T-helper 2 cell (primary cell): ENCODE measurements around the gene PDHX.
"Not testable (repeated sequence)": the region's sequence is repeated elsewhere in the genome, so short reads cannot be mapped to it uniquely, and the experiment has no call there.

Source experiments
- DNase-seq, 5 experiments: peaks; one replicate each; pipeline versions ENCODE4 v3.0.0 to v3.0.0-alpha.2; 2012 to 2022
- total RNA-seq, 2 donors: gene quantifications; one replicate each; lab custom pipeline; 2026; lab: John Stamatoyannopoulos, UW

PDHX gene
- total RNA-seq: 13.4 to 24.3 reads per million in 2 donors

- DNase-seq: peak; percentile 81 to 99 (median 97)
These were observed at the start of gene PDHX, which contains the start of gene APIP for GRCh38 chr11:34916015-34916842. Gene PDHX, plus strand, starts transcription at chr11:34916618. Its CDS starts 38 bp downstream, at chr11:34916656. Gene APIP, minus strand, starts transcription at chr11:34916379. Its CDS starts 95 bp downstream, at chr11:34916284.

- no peak for DNase-seq
These were observed 47.0 kb upstream of the PDHX start for GRCh38 chr11:34869425-34869824.

GRCh38 chr11:34870548-34871196 lies 45.7 kb upstream of the PDHX start:
- no peak for DNase-seq

GRCh38 chr11:34874202-34874601 lies 42.2 kb upstream of the PDHX start:
- DNase-seq: no peak

- DNase-seq: no peak
These were observed 38.9 kb upstream of the PDHX start for GRCh38 chr11:34877375-34877975.

- DNase-seq: no peak
These were observed 34.5 kb upstream of the PDHX start for GRCh38 chr11:34881900-34882299.

- no peak for DNase-seq
These were observed 29.8 kb upstream of the PDHX start for GRCh38 chr11:34886609-34887008.

GRCh38 chr11:34887260-34887659 lies 29.2 kb upstream of the PDHX start:
- no peak for DNase-seq

- no peak for DNase-seq
These were observed 26.3 kb upstream of the PDHX start for GRCh38 chr11:34890089-34890488.

GRCh38 chr11:34890812-34891211 lies 25.6 kb upstream of the PDHX start:
- DNase-seq: peak in 1 of 5 experiments; percentile 19

- no peak for DNase-seq
These were observed 24.8 kb upstream of the PDHX start for GRCh38 chr11:34891611-34892010.

GRCh38 chr11:34893416-34893815 lies 23.0 kb upstream of the PDHX start:
- no peak for DNase-seq

- DNase-seq: not testable (repeated sequence)
These were observed 20.2 kb upstream of the PDHX start for GRCh38 chr11:34896191-34896590.

- DNase-seq: no peak
These were observed 19.1 kb upstream of the PDHX start for GRCh38 chr11:34897171-34897870.

GRCh38 chr11:34898474-34898873 lies 17.9 kb upstream of the PDHX start:
- DNase-seq: no peak

- peak in 1 of 5 experiments; percentile 37 for DNase-seq
These were observed 16.8 kb upstream of the PDHX start for GRCh38 chr11:34899633-34900016.

- DNase-seq: no peak
These were observed 11.9 kb upstream of the PDHX start for GRCh38 chr11:34904421-34904955.

- DNase-seq: no peak
These were observed 10.8 kb upstream of the PDHX start for GRCh38 chr11:34905666-34906065.

GRCh38 chr11:34907934-34908593 lies 8.4 kb upstream of the PDHX start:
- no peak for DNase-seq

- DNase-seq: no peak
These were observed 7.0 kb upstream of the PDHX start for GRCh38 chr11:34909415-34909814.

- DNase-seq: no peak
These were observed 6.5 kb upstream of the PDHX start for GRCh38 chr11:34909955-34910354.

GRCh38 chr11:34910817-34911216 lies 5.6 kb upstream of the PDHX start:
- DNase-seq: no peak
